ENCODE results near the gene JAML.

JAML gene

DNA sequence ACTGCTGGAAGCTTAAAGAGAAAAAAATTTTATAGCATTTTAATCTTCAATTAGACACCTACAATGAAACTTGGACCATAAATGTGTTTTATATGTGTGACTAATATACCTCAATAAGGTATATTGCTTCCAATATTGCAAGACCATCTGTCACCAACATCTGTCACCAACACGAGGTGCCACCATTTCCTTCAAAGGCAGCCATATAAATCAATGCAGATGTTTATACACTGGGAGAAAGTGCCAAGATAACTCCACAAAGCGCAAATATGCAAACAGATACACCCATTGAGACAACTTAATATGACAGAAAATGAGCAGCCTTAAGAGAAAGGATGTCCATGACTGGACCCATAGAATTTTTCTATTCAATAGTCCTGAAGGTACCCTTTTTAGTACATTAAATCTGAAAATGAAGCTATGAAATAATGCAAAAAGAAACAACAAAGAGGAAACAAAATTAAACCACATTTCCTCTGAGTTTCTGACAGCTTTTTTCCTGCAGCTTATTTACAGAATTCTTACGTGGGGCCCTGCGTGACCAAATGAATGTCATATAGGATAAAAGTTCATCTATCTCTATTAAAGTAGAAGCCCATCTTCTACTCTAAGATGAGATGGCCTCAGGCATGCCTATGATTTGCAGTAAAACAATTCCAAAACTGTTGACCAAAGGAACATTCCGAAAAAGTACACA is 14.8 kb upstream of the JAML start:
- no peak for DNase-seq

GRCh38 chr11:118238929-118239328 is 14.1 kb upstream of the JAML start:
- no peak for DNase-seq

GRCh38 chr11:118238421-118238820 is 13.6 kb upstream of the JAML start:
- DNase-seq: no peak

DNA sequence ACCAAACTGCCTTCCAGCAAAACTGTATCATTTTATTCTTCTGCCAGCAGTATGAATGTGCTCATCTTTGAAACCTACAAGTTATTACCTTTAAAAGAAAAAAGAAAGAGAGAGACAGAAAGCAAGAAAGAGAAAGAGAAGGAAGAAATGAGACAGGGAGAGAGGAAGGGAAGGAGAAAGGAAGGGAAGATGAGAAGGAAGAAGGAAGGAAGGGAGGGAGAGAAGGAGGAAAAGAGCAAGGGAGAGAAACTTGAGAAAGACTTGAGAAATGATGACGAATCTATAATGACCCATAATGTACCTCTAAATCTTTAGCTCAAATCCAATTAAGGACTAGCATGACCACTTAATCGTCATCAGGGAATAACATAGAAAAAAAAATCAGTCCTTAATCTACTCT is 11.4 kb upstream of the JAML start:
- DNase-seq: no peak

- DNase-seq: no peak
These were observed 10.0 kb upstream of the JAML start for GRCh38 chr11:118234833-118235232.

DNA sequence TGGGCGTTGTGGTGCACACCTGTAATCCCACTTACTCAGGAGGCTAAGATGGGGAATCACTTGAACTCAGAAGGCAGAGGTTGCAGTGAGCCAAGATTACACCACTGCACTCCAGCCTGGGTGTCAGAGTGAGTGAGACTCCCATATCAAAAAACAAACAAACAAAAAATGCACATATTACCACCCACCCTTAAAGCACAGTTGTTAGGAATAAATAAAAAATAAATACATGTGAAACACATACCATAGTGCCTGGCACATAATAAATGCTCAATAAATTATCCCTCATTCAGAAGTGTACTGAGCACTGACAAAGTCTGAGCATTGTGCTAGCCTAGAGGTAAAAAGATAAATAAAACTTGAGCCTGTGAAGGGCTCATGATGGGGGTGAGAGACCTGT is 9.0 kb upstream of the JAML start:
- DNase-seq: no peak

GRCh38 chr11:118233377-118233776 is 8.6 kb upstream of the JAML start:
- no peak for DNase-seq

DNA sequence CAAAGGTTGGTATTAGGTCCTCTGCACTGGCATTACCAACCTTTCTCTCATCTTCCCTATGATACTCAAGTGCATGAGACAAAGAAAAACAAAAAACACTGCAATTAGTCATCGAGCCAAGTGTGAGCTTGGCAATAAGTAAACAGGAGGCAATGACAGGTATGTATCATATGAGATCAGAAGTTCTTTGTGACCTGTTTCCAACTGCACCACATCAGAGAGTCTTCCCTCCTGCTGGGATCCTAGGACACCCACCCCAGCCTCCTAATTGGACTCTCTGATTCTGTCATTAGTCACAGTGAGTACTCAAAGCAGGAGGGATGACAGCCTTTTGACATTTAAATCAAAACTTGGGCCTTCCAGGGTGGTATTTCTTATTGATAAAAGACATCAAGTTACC is 7.8 kb upstream of the JAML start:
- DNase-seq: peak; percentile 49 to 69

GRCh38 chr11:118231461-118231860 is 6.7 kb upstream of the JAML start:
- DNase-seq: no peak

DNA sequence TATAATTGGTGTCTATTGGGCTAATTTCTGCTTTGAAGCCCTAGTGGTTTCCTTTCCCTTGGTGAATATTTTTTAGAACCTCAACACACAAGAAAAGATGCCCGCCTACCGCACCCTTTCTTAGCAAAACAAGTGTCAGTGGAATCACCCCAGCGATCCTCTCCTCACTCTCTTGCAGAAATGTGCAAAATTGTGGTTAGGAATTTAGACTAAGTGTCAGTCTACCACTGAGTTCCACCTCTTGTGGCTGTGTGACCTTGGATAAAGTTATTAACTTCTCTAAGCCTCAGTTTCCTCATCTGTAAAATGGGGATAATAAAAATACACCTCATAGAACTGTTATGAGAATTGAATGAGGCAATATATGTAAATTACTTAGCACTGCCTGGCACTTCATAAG is 5.3 kb upstream of the JAML start:
- no peak for DNase-seq

DNA sequence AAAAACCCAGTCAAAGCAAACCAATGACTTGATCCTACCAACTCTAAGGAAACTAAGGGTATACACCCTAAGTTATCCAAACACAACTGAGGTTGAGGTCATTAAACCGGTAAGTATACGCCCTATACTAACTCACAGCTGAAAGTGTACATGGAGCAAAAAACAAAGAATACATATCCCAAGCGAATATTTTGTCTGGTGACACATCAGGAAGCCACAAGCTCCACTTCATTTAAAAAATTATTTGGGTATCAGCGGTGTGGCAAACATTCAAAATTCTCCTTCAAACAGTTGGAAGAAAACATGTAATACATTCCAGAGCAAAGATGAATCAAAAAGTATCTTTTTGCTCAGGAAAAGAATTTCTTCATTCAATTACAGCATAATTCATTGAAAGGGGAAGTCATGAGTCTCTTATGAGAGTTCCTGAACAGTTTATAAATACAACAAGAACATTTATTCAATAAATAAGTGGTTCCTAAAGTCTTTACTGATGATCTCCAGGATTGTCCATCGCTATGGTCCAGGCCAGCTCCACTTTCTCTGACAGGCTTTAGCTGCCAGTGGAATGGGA is 4.5 kb upstream of the JAML start:
- DNase-seq: no peak

DNA sequence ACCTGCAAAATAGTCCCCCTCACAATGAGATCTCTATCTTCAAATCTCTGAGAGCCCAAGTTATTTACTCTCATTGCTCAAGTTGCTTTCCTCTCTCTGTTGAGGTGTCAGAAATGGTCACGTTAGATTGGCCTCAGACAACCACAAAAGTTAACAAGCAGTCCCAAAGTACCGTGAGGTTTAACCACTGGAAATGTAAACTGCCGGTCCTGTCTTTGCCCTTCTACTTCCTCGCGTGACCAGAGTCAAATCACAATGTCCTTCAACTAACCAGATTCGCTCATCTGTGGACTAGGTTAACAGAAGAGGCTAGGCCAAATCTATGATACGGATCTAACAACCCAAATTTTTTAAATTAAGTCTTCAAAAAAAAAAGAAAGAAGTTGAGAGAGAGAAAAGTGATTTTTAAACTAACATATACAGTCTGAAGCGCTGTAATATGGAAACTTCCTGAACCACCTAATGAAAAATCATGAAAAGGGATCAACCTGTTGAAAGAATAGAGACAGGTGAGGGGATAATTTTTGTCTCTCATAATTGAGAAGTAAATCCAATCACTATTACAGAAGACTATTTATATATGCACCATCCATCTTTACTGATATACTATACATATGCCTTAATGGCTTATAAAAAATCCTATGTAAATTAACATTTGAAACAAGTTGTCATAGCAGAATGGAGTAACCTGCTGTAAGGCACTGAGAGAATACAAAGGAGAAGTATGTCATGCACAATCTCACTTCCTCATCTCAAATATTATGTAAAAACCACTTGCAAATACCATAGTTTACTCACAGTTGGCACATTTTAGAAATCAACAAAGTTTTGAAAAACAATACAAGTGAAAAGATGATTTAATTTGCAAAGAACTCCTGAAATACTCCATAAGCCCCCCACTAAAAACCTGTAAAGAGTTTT is 3.3 kb upstream of the JAML start:
- no peak for DNase-seq

DNA sequence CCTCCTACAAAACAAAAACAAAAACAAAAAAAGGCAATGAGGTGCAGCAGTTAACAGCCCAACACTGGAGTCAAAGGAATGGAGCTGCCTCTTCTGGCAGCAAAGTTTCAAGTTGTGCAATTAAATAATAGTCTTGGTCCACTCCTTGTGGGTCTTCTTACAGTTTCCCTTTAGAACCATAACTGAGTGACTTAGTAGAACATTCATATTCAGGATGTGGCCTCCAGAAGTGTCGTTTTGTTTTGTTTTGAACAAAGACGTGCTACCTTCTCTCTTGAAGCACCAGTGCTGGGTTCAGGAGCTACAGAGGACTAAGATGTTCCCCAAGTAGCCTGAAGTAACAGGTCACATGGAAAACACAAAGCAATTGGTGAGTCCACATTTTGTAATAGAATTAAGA is 2.0 kb upstream of the JAML start:
- DNase-seq: no peak

- no peak for DNase-seq
These were observed 1.5 kb upstream of the JAML start for GRCh38 chr11:118226296-118226695.

DNA sequence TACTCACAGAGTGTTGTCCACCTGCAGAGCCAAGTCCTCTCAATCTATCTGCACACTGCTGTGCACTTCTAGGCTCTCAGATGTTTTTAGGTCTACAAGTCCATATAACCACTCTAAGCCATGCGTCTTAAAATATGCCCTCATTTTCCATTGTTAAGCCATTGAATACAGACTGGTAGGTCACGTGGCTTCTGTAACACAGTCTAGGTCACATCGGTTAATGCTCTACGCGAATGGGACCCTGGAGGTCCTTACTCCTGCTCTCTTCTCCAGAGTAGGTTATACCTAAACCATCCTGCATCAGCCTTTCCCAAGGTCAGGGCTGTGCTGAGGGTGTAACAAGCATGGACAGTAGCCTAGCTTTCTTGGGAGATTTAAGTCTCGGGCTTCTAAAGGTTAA is 819 bp downstream of the JAML start:
- DNase-seq: no peak

DNA sequence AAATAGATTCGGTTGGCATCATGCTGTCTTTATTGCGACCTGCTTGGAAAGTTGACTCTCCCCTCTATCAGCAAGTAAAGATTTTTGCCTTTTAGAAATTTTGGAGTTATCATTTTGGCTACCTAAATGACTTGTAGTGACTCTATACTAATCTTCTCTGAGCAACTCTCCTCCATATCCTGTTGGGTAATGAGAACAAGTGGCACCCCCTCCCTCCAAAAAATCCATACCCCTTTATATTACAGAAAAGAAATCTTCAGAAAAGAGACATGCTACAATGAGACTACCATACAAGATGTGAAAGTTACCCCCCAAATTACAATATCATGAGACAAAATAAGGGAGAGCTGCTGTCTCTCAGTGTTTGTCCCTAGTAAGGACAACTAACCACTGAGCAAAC is 1.2 kb downstream of the JAML start:
- DNase-seq: no peak

- no peak for DNase-seq
These were observed 2.4 kb downstream of the JAML start for GRCh38 chr11:118222437-118222836.

- no peak for DNase-seq
These were observed 3.4 kb downstream of the JAML start for GRCh38 chr11:118221419-118221818.

- DNase-seq: no peak
These were observed 5.1 kb downstream of the JAML start for GRCh38 chr11:118219732-118220131.

DNA sequence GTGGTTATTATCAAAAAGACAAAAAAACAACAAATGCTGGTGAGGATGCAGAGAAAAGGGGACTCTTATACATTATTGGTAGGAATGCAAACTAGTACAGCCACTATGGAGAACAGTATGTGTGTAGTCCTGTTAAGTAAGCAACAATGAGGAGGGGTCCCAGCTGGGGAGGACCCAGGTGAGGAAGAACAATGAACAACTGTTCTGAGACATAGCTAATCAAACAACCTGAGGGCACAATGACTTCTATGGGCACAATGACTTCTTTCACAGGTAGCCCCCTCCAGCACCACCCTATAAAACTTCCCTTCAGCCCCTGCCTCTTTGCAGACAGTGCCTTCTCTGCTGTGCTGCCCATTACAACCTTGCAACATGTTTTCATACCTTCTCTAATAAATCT is 5.6 kb downstream of the JAML start:
- no peak for DNase-seq

DNA sequence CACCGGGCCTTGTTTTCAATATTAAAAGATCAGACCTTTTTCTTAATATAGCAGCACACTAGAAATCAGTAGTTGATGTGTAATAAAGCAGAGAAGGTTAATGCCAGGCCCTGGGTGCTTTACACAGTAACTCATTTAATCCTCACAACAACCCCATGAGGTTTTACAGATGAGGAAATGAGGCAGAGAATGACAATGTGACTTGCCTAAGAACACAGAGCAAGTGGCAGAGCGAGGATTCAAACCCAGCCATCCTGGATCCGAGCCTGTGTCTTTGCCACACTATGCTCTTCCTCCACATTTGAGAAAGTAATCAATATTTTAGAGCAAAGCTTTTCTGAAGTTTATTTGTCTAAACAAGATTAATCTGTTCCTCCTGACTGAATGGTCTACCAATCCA is 7.2 kb downstream of the JAML start:
- no peak for DNase-seq

GRCh38 chr11:118216621-118217481 is 8.0 kb downstream of the JAML start:
- peak; percentile 54 to 70 for DNase-seq

DNA sequence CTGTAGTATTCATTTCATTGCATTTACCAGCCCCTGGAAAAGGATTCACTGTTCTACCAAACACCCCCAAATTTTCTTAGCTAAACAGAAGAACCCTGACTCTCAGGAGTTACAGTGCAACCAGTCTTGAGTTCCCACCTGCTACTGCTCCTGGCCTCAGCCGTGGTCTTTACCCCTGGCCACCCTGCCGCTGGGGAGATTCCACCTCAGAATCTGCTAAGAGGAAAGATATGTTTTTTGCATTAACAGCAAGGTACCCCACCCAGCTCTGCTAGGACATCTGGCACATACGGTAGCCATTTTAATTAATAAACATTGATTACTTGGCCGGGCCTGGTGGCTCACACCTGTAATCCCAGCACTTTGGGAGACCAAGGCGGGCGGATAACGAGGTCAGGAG is 9.0 kb downstream of the JAML start:
- no peak for DNase-seq
